Left renal pelvis (tissue), 4 donors: Measurements from ENCODE around the gene NSMCE1. TPM values are rescaled to one million over a fixed set of nuclear protein-coding genes. Genes with fewer than 3 reads are reported as not detected.
"Not testable (repeated sequence)": the region's sequence is repeated elsewhere in the genome, so short reads cannot be mapped to it uniquely, and the experiment has no call there.

Source experiments
- DNase-seq, 4 donors: peaks; one replicate each; pipeline ENCODE4 v3.0.0-alpha.2; 2013; ENCODE audit warnings: low read depth in 4 of 4, low spot score in 3 of 4
- polyA plus RNA-seq, 4 donors: library from polyadenylated mRNA; unstranded; fragments of 120-200 nt; gene quantifications; one replicate each; pipeline ENCODE4 v1.2.1, GENCODE V29; 2013; ENCODE audit not compliant: insufficient read length in 4 of 4

The NSMCE1 gene
- polyA plus RNA-seq, 4 donors = 52.9 to 94.8 (median 73.6) TPM

DNA sequence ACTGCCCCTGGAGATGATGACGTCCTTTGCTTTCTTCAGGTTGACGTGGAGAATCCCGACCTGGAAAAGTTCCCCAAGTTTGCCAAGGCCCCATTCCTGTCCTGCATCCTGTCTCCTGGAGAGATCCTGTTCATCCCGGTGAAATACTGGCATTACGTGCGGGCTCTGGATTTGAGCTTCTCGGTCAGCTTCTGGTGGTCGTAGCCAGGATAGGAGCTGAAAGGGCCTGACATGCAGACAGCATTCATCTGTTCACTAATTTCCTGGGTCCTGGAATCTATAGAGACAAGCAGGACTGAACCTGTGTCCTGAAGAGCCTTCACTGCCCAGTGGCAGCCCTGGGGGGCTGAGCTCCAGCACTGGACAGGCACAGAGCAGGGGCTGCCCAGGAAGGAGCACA, 48.0 kb downstream of the NSMCE1 start:
- DNase-seq = no peak

DNA sequence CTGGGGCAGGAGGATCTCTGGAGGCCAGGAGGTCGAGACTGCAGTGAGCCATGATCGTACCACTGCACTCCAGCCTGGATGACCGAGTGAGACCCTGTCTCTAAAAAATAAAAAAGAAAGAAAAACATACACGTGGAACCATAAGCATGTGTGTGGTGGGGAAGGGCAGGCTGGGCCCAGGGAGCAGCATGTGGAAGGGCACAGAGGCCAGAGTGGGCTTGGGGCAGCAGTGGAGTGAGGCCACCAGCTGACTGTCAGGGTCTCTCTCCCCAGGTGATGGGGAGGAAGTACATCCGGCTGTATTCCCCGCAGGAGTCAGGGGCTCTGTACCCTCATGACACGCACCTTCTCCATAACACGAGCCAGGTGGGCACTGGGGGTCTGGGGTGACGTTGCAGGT, 48.5 kb downstream of the NSMCE1 start:
- DNase-seq = no peak

DNA sequence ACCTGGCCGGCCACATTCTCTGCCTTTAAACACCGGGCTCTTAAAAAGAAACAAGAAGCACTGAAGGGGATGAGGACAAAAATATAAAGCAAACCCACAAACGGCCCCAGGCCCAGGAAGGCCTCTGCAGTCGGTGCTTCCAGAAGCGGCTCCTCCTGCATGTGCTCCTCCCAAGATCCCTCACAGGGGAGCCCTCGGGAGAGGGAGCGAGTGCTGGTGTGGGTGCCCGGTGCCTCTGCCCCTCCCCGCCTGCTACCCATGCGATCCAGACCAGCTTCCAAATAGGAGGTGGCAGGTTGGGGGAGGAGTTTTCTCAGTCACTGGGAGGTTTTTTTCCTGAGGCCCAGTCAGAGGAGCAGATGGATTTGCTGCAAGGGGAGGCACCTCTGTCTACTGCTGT, 49.4 kb downstream of the NSMCE1 start:
- DNase-seq = no peak

DNA sequence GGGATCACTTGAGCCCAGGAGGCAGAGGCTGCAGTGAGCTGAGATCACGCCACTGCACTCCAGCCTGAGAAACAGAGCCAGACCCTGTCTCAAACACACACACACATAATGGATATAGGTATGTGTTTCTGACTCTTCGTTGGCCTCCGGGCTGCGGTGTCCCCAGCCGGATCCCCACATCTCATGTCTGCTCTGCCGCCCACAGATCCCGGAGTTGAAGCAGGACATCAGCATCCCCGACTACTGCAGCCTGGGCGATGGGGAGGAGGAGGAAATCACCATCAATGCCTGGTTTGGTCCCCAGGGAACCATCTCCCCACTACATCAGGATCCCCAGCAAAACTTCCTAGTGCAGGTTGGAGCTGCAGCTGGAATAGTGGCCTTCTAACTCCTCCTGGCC, 49.8 kb downstream of the NSMCE1 start:
- no peak for DNase-seq

DNA sequence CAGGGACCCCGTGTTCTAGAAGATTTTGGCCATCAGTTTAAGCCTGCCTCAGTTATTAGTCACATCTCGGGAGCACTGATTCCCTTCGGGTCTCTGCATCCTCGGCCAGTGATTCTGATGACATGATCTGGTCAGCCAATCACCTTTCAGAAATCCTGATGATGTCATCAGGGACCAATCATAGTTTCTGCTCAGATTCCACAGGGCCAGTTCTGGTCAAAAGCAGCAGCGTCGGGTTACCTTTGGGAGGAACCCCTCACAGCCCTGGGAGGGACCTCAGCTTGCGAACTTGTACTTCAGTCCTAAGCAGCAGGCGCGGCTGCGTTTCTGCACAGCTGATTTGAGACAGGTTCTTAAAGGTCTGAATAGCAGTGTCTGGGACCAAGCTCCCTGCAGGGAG, 51.3 kb downstream of the NSMCE1 start:
- peak in 1 of 4 donors; percentile 63 for DNase-seq

DNA sequence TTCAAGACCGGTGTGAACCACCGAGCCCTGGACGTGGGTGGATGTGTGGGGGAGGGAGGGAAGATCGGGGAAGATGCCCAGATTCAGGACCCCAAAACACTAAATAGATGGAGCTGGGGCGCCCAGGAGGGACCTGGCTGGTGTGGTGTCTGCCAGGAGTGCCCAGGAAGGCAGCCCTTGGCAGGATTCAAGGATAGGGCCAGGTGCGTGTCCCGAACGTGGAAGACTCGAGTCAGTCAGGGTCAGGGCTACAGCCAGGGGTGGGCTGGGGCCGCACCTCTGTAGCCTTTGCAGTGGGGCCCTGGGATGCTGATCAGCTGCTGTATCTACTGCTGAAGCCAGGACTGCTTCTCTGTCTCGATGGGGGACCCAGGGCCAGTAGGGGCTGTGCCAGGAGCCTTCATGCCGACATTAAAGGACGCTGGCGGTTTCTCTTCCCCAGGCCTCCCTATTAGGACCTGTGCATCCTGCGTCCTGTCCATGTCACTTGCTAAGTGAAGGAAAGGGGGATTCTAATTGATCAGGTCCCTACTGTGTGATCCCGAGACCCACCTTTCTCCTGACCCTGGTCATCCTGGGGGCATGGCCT, 52.2 kb downstream of the NSMCE1 start:
- no peak for DNase-seq

DNA sequence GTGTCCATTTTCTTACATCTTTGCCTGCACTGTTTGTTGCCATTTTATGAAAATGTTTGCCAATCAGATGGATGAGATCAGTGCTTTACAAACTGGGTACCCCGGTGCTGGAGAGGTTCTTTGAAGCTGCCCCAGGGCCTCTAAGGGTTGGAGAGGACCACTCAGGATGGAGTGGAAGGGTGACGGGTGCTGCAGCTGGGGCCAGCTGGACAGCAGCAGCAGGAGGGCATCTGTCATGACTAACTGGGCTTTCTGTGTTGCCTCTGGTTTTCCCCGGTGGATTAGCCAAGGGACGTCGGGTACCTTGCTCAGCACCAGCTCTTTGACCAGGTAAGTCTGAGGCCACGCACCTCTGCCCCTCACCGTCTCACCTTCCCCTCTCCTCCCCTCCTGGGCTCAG, 52.9 kb downstream of the NSMCE1 start:
- no peak for DNase-seq

DNA sequence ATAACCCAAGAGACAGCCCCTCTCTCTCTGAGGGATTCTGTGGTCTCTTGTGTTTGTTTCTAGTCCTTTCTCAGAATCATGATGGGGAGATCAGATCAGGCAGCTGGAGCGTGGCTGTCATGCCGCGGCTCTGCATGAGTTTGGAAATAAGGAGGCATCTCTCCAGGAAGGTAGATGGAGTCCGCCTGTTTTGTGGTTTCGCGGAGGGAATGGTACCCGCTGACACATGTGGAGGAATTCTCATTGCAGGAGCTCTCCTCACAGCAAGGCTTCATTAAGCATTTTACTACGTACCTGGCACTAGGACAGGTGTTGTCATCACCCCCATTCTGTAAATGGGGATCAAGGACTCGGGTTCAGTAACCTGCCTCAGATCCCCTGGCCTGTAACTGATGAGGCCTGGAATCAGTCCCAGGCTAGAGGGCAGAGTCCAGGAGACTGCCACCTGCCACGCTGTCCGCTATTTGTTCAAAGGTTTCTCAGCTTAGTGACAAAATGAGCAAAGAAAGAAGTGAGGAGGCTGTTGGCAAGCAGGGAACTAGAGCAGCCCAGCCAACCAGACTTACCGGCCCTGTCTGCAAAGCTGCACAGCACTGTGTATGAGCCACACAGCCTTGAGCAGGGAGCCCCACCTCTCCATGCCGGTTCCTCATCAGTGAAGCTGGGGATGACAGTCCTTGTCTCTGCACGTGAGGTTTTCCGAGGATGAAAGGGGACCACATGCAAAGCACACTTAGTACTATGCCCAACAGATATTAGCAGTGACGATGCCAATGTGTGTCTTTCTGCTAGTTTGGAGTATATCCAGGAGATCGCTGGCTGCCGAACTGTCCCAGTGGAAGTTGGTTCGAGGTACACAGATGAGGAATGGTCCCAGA, 54.2 kb downstream of the NSMCE1 start:
- no peak for DNase-seq

DNA sequence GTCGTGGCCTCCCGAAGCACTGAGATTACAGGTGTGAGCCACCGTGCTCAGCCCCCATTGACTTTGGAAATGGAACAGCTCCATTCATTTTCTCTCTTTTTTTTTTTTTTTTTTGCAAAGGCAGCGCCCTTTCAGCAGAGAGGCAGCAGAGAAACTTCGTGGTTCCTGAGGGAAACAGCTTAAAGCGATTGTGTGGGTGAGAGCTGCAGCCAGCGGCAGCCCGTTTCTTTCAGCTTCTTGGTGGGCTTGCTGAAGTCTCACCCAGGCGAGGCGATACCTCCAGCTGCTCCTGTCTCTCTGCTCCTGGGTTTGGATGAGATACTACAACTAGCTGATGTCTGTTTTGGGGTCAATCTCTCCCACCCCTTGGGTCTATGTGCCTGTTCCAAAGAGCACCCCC, 57.5 kb downstream of the NSMCE1 start:
- DNase-seq = no peak

DNA sequence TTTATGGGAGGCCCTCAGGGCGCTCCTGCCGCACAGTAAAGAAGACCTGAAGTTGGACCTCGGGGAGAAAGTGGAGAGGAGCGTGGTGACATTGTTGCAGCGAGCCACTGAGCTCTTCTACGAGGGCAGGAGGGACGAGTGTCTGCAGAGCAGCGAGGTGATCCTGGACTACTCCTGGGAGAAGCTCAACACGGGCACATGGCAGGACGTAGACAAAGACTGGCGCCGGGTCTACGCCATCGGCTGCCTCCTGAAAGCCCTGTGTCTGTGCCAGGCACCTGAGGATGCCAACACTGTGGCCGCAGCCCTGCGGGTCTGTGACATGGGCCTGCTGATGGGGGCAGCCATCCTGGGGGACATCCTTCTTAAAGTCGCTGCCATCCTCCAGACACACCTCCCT, 58.4 kb downstream of the NSMCE1 start:
- DNase-seq = no peak

DNA sequence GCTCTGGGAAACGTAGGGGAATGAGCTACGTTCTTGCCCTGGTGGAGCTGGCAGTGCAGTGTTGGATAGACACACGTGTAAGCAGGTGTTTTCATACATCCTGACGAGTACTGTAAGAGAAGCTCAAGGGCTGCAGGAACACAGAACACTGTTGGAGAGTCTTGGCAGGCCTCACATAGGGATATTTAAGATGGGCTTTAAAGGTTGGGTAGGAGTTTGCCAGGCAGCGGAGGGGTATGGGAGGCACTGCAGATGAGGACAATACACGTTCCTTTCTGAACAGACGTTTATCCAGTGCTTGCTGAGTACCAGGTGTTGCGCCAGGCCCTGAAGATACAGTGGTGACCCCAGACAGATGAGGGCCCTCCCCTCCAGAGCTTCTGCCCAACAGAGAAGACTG, 59.0 kb downstream of the NSMCE1 start:
- DNase-seq = no peak

DNA sequence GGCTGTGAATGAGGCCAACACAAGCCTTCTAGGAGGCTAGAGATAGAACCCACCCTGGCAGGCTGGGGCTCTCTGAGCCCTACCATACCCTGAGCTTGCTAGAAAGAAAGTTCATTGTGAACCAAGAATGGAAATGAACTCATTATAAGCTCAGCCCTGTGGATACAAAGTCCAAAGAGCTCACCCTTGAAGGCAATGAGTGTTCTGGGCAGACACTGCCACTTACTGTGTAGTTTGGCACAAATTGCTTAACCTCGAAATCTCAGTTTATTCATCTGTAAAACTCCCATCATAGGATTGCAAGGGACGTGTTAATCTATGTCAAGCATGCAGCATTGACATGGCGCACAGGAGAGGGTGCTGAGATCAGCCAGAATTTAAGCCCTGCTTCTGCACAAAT, 59.8 kb downstream of the NSMCE1 start:
- no peak for DNase-seq

DNA sequence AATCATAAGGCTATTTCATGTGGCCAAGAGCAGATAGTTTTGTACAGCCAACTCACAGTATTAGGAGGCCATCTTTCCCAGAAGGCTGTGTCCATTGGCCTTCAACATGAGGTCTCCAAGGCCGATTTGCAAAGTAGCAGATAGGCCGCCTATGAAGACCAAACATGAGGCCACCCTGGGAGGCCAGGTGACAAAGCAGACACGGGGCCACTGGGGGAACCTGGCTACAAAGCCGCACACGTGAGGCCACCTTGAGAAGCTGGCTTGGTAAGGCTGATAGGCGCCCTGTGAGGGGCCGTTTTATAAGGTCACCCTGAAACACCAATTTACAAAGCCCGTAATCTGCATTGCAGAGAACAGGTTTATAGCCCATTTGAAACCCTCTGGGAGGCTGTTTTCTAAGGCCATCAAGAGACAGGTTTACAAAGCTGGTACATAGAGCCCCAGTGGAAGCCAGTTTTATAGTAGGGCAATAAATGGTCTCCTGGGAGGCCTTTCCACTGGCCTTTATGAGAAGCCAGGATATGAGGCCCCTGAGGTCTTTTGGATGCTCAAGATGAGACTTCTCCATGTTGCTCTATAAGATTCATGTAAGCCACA, 60.4 kb downstream of the NSMCE1 start:
- DNase-seq = no peak

DNA sequence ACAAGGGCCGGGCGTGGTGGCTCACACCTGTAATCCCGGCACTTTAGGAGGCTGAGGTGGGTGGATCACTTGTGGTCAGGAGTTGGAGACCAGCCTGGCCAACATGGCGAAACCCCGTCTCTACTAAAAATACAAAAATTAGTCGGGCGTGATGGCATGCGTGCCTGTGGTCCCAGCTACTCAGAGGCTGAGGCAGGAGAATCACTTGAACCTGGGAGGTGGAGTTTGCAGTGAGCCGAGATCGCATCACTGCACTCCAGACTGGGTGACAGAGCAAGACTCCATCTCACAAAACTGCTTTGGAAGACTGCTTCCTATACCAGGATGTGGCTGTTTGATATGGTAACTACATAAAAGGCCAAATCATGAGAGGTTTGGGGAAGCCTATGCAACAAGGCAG, 61.5 kb downstream of the NSMCE1 start:
- DNase-seq = not testable (repeated sequence)

DNA sequence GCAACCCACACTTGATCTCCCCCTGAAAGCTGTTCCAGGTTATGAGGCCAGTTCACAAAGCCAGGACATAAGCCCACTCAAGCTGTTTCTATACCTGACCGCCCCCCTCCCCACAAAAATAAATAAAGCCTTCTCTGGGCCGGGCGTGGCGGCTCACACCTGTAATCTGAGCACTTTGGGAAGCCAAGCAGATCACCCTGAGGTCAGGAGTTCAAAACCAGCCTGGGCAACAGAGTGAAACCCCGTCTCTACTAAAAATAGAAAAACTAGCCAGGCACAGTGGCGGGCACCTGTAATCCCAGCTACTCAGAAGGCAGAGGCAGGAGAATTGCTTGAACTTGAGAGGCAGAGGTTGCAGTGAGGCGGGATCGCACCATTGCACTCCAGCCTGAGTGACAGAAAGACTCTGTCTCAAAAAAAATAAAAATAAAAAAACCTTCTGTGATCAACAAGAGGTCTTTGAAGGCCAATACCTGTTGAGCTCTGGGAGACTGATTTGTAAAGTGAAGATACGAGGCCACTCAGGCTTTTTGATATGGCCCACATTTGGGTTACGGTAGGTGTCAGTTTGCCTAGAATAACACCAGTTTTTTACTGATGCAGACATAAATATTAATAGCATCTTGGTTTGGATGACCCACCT, 63.0 kb downstream of the NSMCE1 start:
- DNase-seq = no peak

DNA sequence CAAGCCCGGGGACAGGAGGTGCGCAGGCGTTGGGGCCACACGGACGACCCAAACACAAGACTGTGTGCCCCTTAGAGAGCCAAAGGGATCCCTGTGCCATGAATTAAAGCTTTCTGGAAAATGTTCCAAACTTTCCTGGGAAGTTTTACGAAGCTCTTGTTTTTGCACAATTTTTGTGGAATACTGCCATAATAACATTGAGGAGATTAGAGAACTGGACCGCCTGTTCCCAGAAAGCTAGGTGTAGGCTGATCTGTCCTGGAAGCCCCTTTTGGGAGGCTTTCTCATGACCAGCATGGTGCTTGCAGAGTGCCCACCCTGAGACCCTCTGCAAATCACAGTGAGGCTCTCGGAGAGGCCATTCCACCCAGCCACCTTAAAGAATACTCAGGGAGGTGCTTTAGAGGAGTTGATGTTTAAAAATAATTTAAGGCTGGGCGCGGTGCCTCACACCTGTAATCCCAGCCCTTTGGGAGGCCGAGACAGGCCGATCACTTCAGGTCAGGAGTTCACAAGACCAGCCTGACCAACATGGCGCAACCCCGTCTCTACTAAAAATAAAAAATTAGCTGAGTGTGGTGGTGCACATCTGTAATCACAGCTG, 64.2 kb downstream of the NSMCE1 start:
- DNase-seq = no peak

DNA sequence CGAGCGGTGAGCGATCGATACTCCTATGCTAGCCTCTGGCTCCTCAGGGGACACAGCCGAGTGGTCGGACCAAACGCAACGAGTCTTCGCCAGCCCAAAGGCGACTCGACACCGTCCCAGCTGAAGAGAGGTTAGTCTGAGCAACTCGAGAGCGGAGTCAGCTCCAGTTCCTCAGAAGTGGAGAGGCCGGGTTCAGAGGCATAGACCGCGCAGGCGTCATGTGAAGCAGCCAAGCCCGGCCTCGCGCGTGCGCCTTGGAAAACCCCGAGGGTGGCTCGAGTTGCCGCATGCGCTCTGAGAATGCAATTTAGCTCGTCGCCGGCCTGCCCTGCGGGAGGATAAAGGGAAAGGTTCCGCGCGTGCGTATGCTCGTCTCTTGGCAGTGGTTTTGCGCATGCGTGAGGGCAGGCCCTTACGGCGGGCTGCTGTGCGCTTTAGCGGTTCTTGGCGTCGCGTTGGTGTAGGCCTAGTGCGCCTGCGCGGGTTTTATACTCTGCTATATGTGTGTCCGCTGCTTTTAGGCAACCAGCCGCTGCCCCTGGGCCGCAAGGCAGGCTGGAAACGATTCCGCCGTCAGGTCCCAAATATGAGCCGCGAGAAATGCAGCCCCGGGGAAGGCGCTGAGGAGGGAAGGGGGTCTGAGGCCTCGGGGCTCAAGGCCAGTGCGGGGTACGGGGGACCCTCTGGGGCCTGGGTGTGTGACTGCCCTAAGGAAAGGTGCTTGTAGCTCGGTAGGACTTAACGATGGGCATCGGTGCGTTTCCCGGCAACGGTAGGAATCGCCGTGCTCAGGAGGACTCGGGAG, 64.9 kb downstream of the NSMCE1 start, which contains the start of gene KDM8:
Gene KDM8, plus strand, starts transcription at position 20 of the 805 bp plus-strand sequence. CDS start 6,598 bp downstream, outside the sequence.
- DNase-seq = peak; percentile 98 to 100 (median 99)

DNA sequence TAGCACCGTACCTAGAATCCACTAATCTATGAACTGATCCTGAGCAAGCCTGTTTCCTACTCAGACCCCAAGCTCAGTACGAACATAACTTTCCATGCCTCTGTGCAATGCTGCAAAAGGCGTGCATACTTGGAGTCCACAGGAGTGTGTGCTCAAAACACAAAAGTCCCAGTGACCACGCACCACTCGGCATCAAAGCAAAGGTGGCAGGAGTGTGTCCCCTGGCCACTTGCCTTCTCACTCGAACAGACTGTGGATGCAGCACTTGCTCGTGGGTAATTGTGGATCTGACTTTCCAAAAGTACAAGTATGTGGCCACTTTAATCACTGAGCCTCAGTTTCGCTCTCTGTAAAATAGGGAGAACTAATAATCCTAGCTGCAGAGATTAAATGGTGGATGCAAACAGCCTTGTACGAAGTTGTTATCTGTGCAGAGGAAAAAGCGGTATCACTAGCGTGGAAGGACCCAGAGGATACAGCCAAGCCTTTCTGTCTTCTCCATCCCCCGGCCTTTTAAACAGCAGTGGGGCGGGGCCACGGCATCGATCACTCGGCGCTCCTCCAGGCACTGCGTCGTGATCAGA, 65.6 kb downstream of the NSMCE1 start:
- DNase-seq = peak in 1 of 4 donors; percentile 87

DNA sequence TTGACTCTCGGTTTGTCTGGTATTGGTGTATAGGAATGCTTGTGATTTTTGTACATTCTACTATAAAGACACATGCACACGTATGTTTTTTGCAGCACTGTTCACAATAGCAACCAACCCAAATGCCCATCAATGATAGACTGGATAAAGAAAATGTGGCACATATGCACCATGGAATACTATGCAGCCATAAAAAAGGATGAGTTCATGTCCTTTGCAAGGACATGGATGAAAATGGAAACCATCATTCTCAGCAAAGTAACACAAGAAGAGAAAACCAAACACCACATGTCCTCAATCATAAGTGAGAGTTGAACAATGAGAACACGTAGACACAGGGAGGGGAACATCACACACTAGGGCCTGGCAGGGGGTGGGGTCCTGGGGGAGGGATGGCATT, 67.7 kb downstream of the NSMCE1 start:
- DNase-seq = not testable (repeated sequence)

DNA sequence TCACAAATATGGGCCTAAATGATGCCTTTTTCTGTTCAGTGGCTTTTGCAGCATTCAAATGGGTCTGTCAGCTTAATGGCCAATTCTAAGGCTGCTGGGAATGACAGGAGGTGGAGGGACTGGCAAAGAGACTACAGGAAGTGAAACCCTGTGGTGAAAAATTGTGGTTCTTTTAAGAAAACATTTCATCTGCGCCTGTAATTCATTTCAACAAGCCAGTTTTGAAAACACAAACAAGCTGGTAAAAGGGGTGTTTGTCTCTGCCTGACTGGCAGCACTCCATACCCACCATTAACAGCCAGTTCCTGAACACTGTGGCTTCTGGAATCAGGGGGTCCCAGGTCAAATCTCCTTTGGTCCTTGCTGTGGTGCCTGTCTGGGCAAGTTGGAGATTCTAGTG, 68.8 kb downstream of the NSMCE1 start:
- no peak for DNase-seq
